Endothelial cell of umbilical vein (primary cell): Measurements from ENCODE around the gene EVC2. TPM values are rescaled to one million over a fixed set of nuclear protein-coding genes. Genes with fewer than 3 reads are reported as not detected.

Experiments used
- BruUV-seq: library from RNA; stranded (reverse); fragments of 400-500 nt; replicated peaks from 2 replicates; lab custom pipeline; 2021; lab: Mats Ljungman, UMichigan
- CTCF ChIA-PET: fragments of 300-600, 350-600 bp; sonication (Branson Sonifier 250); formaldehyde crosslinking; loops from one replicate; lab custom pipeline; 2021; ENCODE audit warnings: antibody characterized with exemption, inconsistent platforms; lab: Charles Lee
- POLR2A ChIA-PET: fragments of 300-600, 350-600 bp; sonication (Branson Sonifier 250); formaldehyde crosslinking; loops from one replicate; lab custom pipeline; 2021; ENCODE audit warnings: antibody characterized with exemption, inconsistent platforms; lab: Charles Lee
- DNase-seq: peaks from one replicate; pipeline ENCODE4 v3.0.0-alpha.2; 2011; ENCODE audit warnings: low read depth, low spot score
- FAIRE-seq: peaks from 2 replicates; lab custom pipeline; 2011; peaks lifted over from hg19 to GRCh38; lab: Jason Lieb, UNC
- H2AFZ ChIP-seq: 2 replicates; pipeline ENCODE4 v1.6.0; 2012; ENCODE audit warnings: low read depth, low read length, control low read depth, inconsistent platforms
- H3K27ac ChIP-seq: 2 replicates; pipeline ENCODE4 v1.5.1; 2011; ENCODE audit warnings: low read depth, mild to moderate bottlenecking, control low read depth, low read length, moderate library complexity; ENCODE audit not compliant: insufficient read depth
- H3K27me3 ChIP-seq, 2 experiments: 2 replicates each; pipeline versions ENCODE4 v1.6.0 to v1.6.1; 2011; ENCODE audit warnings: low read length in 2 of 2, mixed read lengths in 1 of 2; ENCODE audit not compliant: control insufficient read depth in 2 of 2, insufficient read depth in 2 of 2
- H3K36me3 ChIP-seq, 2 experiments: 2 replicates in 1 of 2; 3 replicates in 1 of 2; pipeline ENCODE4 v1.5.1; 2011; ENCODE audit warnings: low read length in 2 of 2, mild to moderate bottlenecking in 1 of 2, moderate library complexity in 1 of 2; ENCODE audit not compliant: control insufficient read depth in 2 of 2, insufficient read depth in 2 of 2; ENCODE audit errors: extremely low read depth in 1 of 2
- H3K4me1 ChIP-seq: 3 replicates; pipeline ENCODE4 v1.5.1; 2011; ENCODE audit warnings: mild to moderate bottlenecking, low read length; ENCODE audit not compliant: control insufficient read depth, insufficient read depth; ENCODE audit errors: extremely low read depth
- H3K4me2 ChIP-seq: 2 replicates; pipeline ENCODE4 v1.6.1; 2011; ENCODE audit warnings: low read length, control low read depth, mixed read lengths; ENCODE audit not compliant: insufficient read depth
- H3K4me3 ChIP-seq, 3 experiments: fragments of 200-600 bp in 1 of 3; sonication (generic), shearing (Covaris generic) in 1 of 3; replicated peaks in 1 of 3; 2 replicates each; pipeline ENCODE4 v1.5.1; 2011 to 2016; ENCODE audit warnings: control low read depth in 3 of 3, low read length in 3 of 3, mild to moderate bottlenecking in 2 of 3, inconsistent platforms in 1 of 3, low read depth in 1 of 3, moderate library complexity in 1 of 3; ENCODE audit not compliant: insufficient read depth in 1 of 3
- H3K79me2 ChIP-seq: 2 replicates; pipeline ENCODE4 v1.6.0; 2012; ENCODE audit warnings: low read length, inconsistent platforms; ENCODE audit not compliant: control insufficient read depth, insufficient read depth
- H3K9ac ChIP-seq: replicated peaks from 2 replicates; pipeline ENCODE3; 2011; ENCODE audit warnings: low read length, control low read depth; ENCODE audit not compliant: insufficient read depth; ENCODE audit errors: extremely low read depth
- H3K9me1 ChIP-seq: replicated peaks from 3 replicates; pipeline ENCODE4 v1.6.0; 2011; ENCODE audit warnings: mild to moderate bottlenecking, low read length; ENCODE audit not compliant: control insufficient read depth, insufficient read depth; ENCODE audit errors: extremely low read depth
- H3K9me3 ChIP-seq: replicated peaks from 2 replicates; pipeline ENCODE4 v1.5.1; 2012; ENCODE audit warnings: low read length, inconsistent platforms; ENCODE audit not compliant: control insufficient read depth, insufficient read depth
- H4K20me1 ChIP-seq: replicated peaks from 2 replicates; pipeline ENCODE3; 2011; ENCODE audit warnings: mild to moderate bottlenecking, low read length; ENCODE audit not compliant: control insufficient read depth, insufficient read depth; ENCODE audit errors: extremely low read depth
- CTCF ChIP-seq, 2 donors: IDR thresholded peaks; 1 replicate in 1 of 2; 2 replicates in 1 of 2; pipeline ENCODE4 v1.5.1; 2011; ENCODE audit warnings: low read length in 2 of 2, mild to moderate bottlenecking in 2 of 2, moderate library complexity in 2 of 2, control low read depth in 1 of 2, inconsistent platforms in 1 of 2, low read depth in 1 of 2; ENCODE audit not compliant: insufficient read depth in 1 of 2; ENCODE audit errors: extremely low read depth in 1 of 2
- EZH2 ChIP-seq: IDR thresholded peaks from 2 replicates; pipeline ENCODE4 v1.6.1; 2012; ENCODE audit warnings: borderline replicate concordance, low read depth, mild to moderate bottlenecking, moderate library complexity, low read length, inconsistent platforms; ENCODE audit not compliant: severe bottlenecking
- FOS ChIP-seq: IDR thresholded peaks from 2 replicates; pipeline ENCODE4 v1.6.1; 2011; ENCODE audit warnings: mild to moderate bottlenecking, low read length, moderate library complexity, borderline replicate concordance; ENCODE audit not compliant: insufficient read depth
- GATA2 ChIP-seq: IDR thresholded peaks from 2 replicates; pipeline ENCODE4 v1.7.0; 2011; ENCODE audit warnings: low read depth, mild to moderate bottlenecking, moderate library complexity, mixed read lengths, low read length; ENCODE audit not compliant: insufficient read length, insufficient read depth
- JUN ChIP-seq: IDR thresholded peaks from 2 replicates; pipeline ENCODE4 v1.6.1; 2011; ENCODE audit warnings: borderline replicate concordance, low read depth; ENCODE audit not compliant: insufficient read length, insufficient read depth
- MAX ChIP-seq: IDR thresholded peaks from 2 replicates; pipeline ENCODE4 v1.6.1; 2011; ENCODE audit not compliant: insufficient read depth, insufficient read length
- MYC ChIP-seq: IDR thresholded peaks from one replicate; pipeline ENCODE4 v1.6.1; 2011; ENCODE audit warnings: mild to moderate bottlenecking, low read depth, low read length
- POLR2A ChIP-seq: IDR thresholded peaks from 2 replicates; pipeline ENCODE4 v1.6.1; 2012; ENCODE audit warnings: low read depth, mild to moderate bottlenecking, control low read depth, low read length
- POLR2AphosphoS5 ChIP-seq: IDR thresholded peaks from 2 replicates; pipeline ENCODE4 v1.6.1; 2012; ENCODE audit warnings: low read depth, mild to moderate bottlenecking, control low read depth, low read length, moderate library complexity; ENCODE audit not compliant: insufficient read depth
- dilution Hi-C: fragments of 300-500 bp; cut with MboI; formaldehyde crosslinking; loops from one replicate; pipeline ENCODE4 v1.15.0; 2019; ENCODE audit warnings: low sequenced_read_pairs; ENCODE audit not compliant: extremely low pct_ligation_motif_present
- intact Hi-C: fragments of 100-400 bp; cut with micrococcal nuclease; formaldehyde crosslinking; loops from one replicate; pipeline ENCODE4 v1.10.0; 2022
- polyA plus RNA-seq, 4 experiments: library from polyadenylated mRNA; depleted of rRNA in 3 of 4; stranded (reverse) in 3 of 4; unstranded in 1 of 4; fragments of >200 nt; gene quantifications; 2 replicates each; pipeline versions ENCODE4 v1.2.1 to v1.2.3, GENCODE V29; 2011 to 2012; ENCODE audit warnings: missing spikeins in 1 of 4
- total RNA-seq: library from RNA; stranded (reverse); gene quantifications from 2 replicates; pipeline ENCODE4 v1.2.3, GENCODE V29; 2021

EVC2 gene
- total and polyA plus RNA-seq, 2 donors (not counting 3 experiments of a cell fraction or from before 2014, with no cell fraction given), result 1.7 to 8.8 TPM

GRCh38 chr4:5545271-5545670 is 163.1 kb downstream of the EVC2 start:
- H3K4me2 ChIP-seq, result no peak overlapping the region
- DNase-seq (peak; percentile 23), FAIRE-seq (peak; percentile 8)
- H3K9me1 ChIP-seq, result no peaks in the 10 kb centered on the region
- TF ChIP-seq JUN, result no peak
- peak; percentile 13 for TF ChIP-seq FOS
- no TSS peak for BruUV-seq
- H3K27ac ChIP-seq, result no peak overlapping the region
- no peak overlapping the region for H3K9ac ChIP-seq
- dilution Hi-C loops, result no loop called here
- no peaks in the 10 kb centered on the region for H3K4me1 ChIP-seq
- H3K27me3 ChIP-seq, result no peaks in the 10 kb centered on the region
- ChIA-PET CTCF (no interaction called here), POLR2A (no interaction called here)
- H2AFZ ChIP-seq, result no peak overlapping the region
- no peaks in the 10 kb centered on the region for H3K79me2 ChIP-seq
- intact Hi-C loops, result no loop called here
- no peaks in the 10 kb centered on the region for H3K36me3 ChIP-seq
- H3K4me3 ChIP-seq, result no peak overlapping the region
- H3K9me3 ChIP-seq, result no peaks in the 10 kb centered on the region
- no peaks in the 10 kb centered on the region for H4K20me1 ChIP-seq

GRCh38 chr4:5544762-5545161 is 163.6 kb downstream of the EVC2 start:
- DNase-seq (no peak), FAIRE-seq (no peak)
- H4K20me1 ChIP-seq, result no peaks in the 10 kb centered on the region
- TF ChIP-seq JUN (no peak), POLR2AphosphoS5 (no peak), POLR2A (no peak), GATA2 (no peak), MYC (no peak), EZH2 (no peak), MAX (no peak), CTCF (IDR thresholded peaks at IDR 0.05; ENCODE audit: extremely low read depth in 1 of 2, insufficient read depth in 1 of 2, low read depth in 1 of 2, low read length in 2 of 2) (no peak), FOS (no peak)
- intact Hi-C loops (no loop called here), dilution Hi-C loops (no loop called here)
- no peaks in the 10 kb centered on the region for H3K27me3 ChIP-seq
- H3K4me1 ChIP-seq, result no peaks in the 10 kb centered on the region
- ChIA-PET POLR2A (no interaction called here), CTCF (no interaction called here)
- no peak overlapping the region for H3K9ac ChIP-seq
- no peaks in the 10 kb centered on the region for H3K9me3 ChIP-seq
- H3K9me1 ChIP-seq, result no peaks in the 10 kb centered on the region
- H2AFZ ChIP-seq, result no peak overlapping the region
- BruUV-seq, result no TSS peak
- H3K79me2 ChIP-seq, result no peaks in the 10 kb centered on the region
- H3K4me2 ChIP-seq, result no peak overlapping the region
- H3K4me3 ChIP-seq, result no peak overlapping the region
- H3K27ac ChIP-seq, result no peak overlapping the region
- no peaks in the 10 kb centered on the region for H3K36me3 ChIP-seq
